Peyer's patch (tissue), 4 donors: ENCODE measurements around the gene WFDC1. TPM values are rescaled to one million over a fixed set of nuclear protein-coding genes. Genes with fewer than 3 reads are reported as not detected.

Experiments used
- DNase-seq, 3 donors: peaks; one replicate each; pipeline ENCODE4 v3.0.0-alpha.2; 2017 to 2019
- H3K27ac ChIP-seq, 4 donors: fragments of 200-600 bp; sonication (generic); one replicate each; pipeline ENCODE4 v1.5.1; 2016 to 2019
- H3K27me3 ChIP-seq, 2 donors: fragments of 200-600 bp; sonication (generic); one replicate each; pipeline ENCODE4 v1.5.1; 2019
- H3K36me3 ChIP-seq, 3 donors: fragments of 200-600 bp; sonication (generic); one replicate each; pipeline ENCODE4 v1.5.1; 2016 to 2019
- H3K4me1 ChIP-seq, 4 donors: fragments of 200-600 bp; sonication (generic); one replicate each; pipeline ENCODE4 v1.5.1; 2016 to 2019
- H3K4me3 ChIP-seq, 4 donors: fragments of 200-600 bp; sonication (generic); 1 replicate in 3 of 4; 2 replicates in 1 of 4; pipeline ENCODE4 v1.5.1; 2016 to 2019; ENCODE audit warnings: mild to moderate bottlenecking in 1 of 4
- H3K9me3 ChIP-seq, 4 donors: fragments of 200-600 bp; sonication (generic); one replicate each; pipeline ENCODE4 v1.5.1; 2016 to 2019; ENCODE audit warnings: mild to moderate bottlenecking in 1 of 4
- POLR2A ChIP-seq, 2 donors: fragments of 450-650 bp; IDR thresholded peaks; one replicate each; pipeline ENCODE4 v1.5.1; 2017; ENCODE audit warnings: antibody characterized with exemption in 2 of 2, mild to moderate bottlenecking in 2 of 2, moderate library complexity in 2 of 2
- total RNA-seq, 4 donors: library from RNA; depleted of rRNA; stranded (reverse); fragments of >200 nt; gene quantifications; one replicate each; pipeline ENCODE4 v1.1.0, GENCODE V29; 2016
- TF ChIP-seq, protein P1 (sequence below), 6 experiments: fragments of 450-650 bp in 4 of 6; fragments of 200-600 bp in 2 of 6; sonication (generic) in 1 of 6; IDR thresholded peaks; one replicate each; pipeline ENCODE4 v1.5.1; 2017 to 2019; ENCODE audit warnings: antibody characterized with exemption in 6 of 6, mild to moderate bottlenecking in 3 of 6, moderate library complexity in 1 of 6

Gene WFDC1
- total RNA-seq, 4 donors from 2014 or later: 1.9 to 35.5 (median 10.1) TPM

DNA sequence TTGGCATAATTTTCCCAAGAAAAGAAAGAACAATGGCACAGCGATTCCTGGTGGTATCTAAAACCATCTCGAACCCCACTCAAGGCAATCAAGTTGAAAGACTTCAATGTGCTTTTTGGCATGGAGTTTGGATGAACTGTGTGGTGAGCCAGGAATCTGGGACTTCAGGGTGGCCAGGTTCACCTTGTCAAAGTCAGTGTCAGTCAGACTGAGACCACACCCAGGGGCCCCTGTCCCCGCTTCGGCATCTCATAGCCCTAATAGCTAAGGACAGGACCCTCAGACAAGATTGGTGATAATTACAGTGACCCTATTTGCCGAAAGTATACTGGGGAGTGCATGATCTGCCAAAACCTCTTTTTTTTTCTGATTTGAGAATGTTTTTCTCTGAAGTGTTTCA is 25.8 kb downstream of the WFDC1 start:
- no peak overlapping the region for H3K4me3 ChIP-seq
- H3K9me3 ChIP-seq: peaks cover 0 to 7% (median 2%) of the 10 kb centered on the region in 4 donors
- no peaks in the 10 kb centered on the region for H3K27me3 ChIP-seq
- TF ChIP-seq POLR2A (IDR thresholded peaks at IDR 0.05): no peak
- TF ChIP-seq, protein P1, sequence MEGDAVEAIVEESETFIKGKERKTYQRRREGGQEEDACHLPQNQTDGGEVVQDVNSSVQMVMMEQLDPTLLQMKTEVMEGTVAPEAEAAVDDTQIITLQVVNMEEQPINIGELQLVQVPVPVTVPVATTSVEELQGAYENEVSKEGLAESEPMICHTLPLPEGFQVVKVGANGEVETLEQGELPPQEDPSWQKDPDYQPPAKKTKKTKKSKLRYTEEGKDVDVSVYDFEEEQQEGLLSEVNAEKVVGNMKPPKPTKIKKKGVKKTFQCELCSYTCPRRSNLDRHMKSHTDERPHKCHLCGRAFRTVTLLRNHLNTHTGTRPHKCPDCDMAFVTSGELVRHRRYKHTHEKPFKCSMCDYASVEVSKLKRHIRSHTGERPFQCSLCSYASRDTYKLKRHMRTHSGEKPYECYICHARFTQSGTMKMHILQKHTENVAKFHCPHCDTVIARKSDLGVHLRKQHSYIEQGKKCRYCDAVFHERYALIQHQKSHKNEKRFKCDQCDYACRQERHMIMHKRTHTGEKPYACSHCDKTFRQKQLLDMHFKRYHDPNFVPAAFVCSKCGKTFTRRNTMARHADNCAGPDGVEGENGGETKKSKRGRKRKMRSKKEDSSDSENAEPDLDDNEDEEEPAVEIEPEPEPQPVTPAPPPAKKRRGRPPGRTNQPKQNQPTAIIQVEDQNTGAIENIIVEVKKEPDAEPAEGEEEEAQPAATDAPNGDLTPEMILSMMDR (IDR thresholded peaks at IDR 0.05): no peak
- DNase-seq: no peak
- no peaks in the 10 kb centered on the region for H3K4me1 ChIP-seq
- H3K27ac ChIP-seq: no peak overlapping the region
- no peaks in the 10 kb centered on the region for H3K36me3 ChIP-seq

DNA sequence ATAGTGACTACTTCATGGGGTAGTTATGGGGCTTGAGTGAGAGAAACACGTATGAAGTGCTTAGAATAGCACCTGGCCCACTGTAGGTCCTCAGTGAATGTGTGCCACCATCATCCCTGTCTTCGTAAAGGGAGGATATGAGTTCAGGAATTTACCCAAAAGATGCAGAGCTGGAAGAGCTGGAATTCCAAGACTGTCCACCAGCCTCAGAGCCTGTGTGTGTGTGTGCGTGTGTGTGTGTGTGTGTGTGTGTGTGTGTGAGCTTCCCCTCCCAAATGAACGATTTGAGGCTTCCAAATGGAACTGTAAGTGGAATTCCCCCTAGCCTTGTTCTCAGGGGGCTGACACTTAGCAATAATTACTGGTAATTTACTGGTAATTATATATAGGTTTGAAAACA is 27.3 kb downstream of the WFDC1 start:
- H3K4me1 ChIP-seq: no peaks in the 10 kb centered on the region

DNA sequence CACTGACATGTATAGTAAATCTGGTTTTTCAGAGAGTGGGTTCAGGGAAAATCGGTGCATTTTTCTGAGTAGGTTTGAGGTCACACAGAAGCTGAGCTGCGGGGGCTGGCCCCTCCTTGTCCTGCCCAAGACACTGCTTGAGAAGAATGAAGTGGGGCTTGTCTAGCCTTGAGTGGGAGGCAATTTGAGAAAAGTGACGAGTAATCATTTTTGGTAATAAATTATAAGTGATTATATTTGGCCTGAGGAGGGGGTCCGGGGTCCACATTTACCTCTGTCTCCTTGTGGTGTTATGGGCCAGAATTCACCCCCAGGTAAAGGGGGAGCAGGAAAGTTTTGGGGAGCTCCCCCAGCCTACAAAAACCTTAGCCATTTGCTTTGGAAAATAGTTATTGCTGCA is 28.1 kb downstream of the WFDC1 start:
- Histone ChIP-seq H3K4me1 (no peaks in the 10 kb centered on the region), H3K4me3 (no peak overlapping the region), H3K36me3 (no peaks in the 10 kb centered on the region), H3K9me3 (peaks cover 0 to 6% (median under 1%) of the 10 kb centered on the region in 4 donors), H3K27me3 (no peaks in the 10 kb centered on the region), H3K27ac (no peak overlapping the region)
- no peak for DNase-seq
- TF ChIP-seq, protein P1 (IDR thresholded peaks at IDR 0.05): no peak
- no peak for TF ChIP-seq POLR2A (IDR thresholded peaks at IDR 0.05)

More for the DNA sequence above, 27.3 kb downstream of the WFDC1 start:
- Histone ChIP-seq H3K4me3 (no peak overlapping the region), H3K27me3 (no peaks in the 10 kb centered on the region), H3K36me3 (no peaks in the 10 kb centered on the region), H3K9me3 (peaks cover 0 to 7% (median 2%) of the 10 kb centered on the region in 4 donors), H3K27ac (no peak overlapping the region)
- DNase-seq: no peak
- TF ChIP-seq, protein P1 (IDR thresholded peaks at IDR 0.05): no peak
- TF ChIP-seq POLR2A (IDR thresholded peaks at IDR 0.05): no peak

DNA sequence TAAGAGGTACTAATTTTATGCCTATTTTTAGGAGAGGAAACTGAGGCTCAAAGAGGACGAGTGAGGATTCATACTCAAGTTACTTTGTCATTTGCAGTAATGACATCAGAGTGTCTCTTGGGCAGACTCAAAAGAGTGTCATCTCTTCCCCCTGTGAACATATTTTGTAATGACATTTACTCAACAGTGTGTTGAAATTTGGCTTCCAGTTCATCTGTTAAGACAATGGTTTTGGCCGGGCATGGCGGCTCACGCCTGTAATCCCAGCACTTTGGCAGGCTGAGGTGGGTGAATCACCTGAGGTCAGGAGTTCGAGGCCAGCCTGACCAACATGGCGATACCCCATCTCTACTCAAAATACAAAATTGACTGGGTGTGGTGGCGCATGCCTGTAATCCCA is 28.9 kb downstream of the WFDC1 start:
- Histone ChIP-seq H3K27me3 (no peaks in the 10 kb centered on the region), H3K4me1 (no peaks in the 10 kb centered on the region), H3K27ac (no peak overlapping the region), H3K36me3 (no peaks in the 10 kb centered on the region), H3K9me3 (no peaks in the 10 kb centered on the region), H3K4me3 (no peak overlapping the region)
- no peak for DNase-seq
- TF ChIP-seq, protein P1 (IDR thresholded peaks at IDR 0.05): no peak
- no peak for TF ChIP-seq POLR2A (IDR thresholded peaks at IDR 0.05)

DNA sequence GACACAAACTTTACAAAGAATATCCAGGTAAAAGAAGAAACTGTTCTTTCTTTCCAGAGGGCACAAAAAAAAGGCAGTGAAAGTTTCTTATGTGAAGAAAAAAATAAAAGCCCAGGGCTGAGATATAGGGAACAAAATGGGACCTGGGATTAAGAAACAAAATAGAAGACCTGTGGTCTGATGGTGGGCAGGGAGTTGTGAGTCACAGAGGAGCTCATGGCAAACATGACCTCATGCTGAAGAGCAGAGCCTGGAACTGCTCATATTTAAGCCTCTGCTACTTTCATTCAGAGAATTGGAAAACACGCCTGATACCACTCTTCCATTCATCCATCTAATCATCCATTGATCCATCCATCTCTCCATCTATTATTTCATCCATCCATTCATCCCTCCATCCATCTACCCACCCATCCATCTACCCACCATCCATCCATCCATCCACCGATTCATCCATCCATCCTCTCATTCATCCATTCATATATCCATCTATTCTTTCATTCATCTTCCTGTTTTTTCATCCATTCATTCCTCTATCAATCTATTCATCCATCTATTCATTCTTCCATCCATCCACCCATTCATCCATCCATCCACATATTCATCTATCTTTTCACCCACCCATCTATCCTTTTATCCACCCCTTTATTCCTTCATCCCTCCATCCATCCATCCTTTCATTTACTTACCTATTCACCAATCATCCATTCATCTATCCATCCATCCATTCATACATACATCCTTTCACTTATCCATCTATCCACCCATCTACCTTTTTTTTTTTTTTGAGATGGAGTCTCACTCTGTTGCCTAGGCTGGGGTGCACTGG is 30.0 kb downstream of the WFDC1 start:
- no peak overlapping the region for H3K27ac ChIP-seq
- TF ChIP-seq, protein P1 (IDR thresholded peaks at IDR 0.05): no peak
- H3K27me3 ChIP-seq: no peaks in the 10 kb centered on the region
- no peak overlapping the region for H3K4me3 ChIP-seq
- H3K36me3 ChIP-seq: no peaks in the 10 kb centered on the region
- no peaks in the 10 kb centered on the region for H3K4me1 ChIP-seq
- H3K9me3 ChIP-seq: no peaks in the 10 kb centered on the region
- DNase-seq: no peak
